Neutrophil (primary cell): ENCODE data around the gene BAD.

ENCODE experiments used
- H3K27ac ChIP-seq: fragments of 200-600 bp; sonication (generic); 2 replicates; pipeline ENCODE4 v1.5.1; 2016; ENCODE audit warnings: mild to moderate bottlenecking, moderate library complexity
- H3K27me3 ChIP-seq: fragments of 200-600 bp; sonication (generic); 2 replicates; pipeline ENCODE4 v1.6.0; 2016; ENCODE audit warnings: mild to moderate bottlenecking
- H3K36me3 ChIP-seq: fragments of 200-600 bp; sonication (generic); 2 replicates; pipeline ENCODE4 v1.5.1; 2017
- H3K4me1 ChIP-seq, 2 experiments: fragments of 200-600 bp in 1 of 2; sonication (generic) in 1 of 2; 1 replicate in 1 of 2; 2 replicates in 1 of 2; pipeline versions ENCODE4 v1.5.1 to v1.6.1; 2013 to 2016; ENCODE audit warnings: low read depth in 1 of 2, low read length in 1 of 2, mild to moderate bottlenecking in 1 of 2, moderate library complexity in 1 of 2; ENCODE audit not compliant: control insufficient read depth in 1 of 2, insufficient read depth in 1 of 2
- H3K4me3 ChIP-seq, 2 experiments: fragments of 200-600 bp in 1 of 2; sonication (generic) in 1 of 2; 1 replicate in 1 of 2; 2 replicates in 1 of 2; pipeline ENCODE4 v1.5.1; 2013 to 2016; ENCODE audit warnings: low read depth in 1 of 2, low read length in 1 of 2, mild to moderate bottlenecking in 1 of 2, moderate library complexity in 1 of 2
- H3K9me3 ChIP-seq: fragments of 200-600 bp; sonication (generic); 2 replicates; pipeline ENCODE4 v1.5.1; 2016
- TF ChIP-seq, protein P1 (sequence below): fragments of 200-600 bp; sonication (generic); IDR thresholded peaks from 2 replicates; pipeline ENCODE4 v1.5.1; 2016; ENCODE audit warnings: antibody characterized with exemption

Gene BAD

DNA sequence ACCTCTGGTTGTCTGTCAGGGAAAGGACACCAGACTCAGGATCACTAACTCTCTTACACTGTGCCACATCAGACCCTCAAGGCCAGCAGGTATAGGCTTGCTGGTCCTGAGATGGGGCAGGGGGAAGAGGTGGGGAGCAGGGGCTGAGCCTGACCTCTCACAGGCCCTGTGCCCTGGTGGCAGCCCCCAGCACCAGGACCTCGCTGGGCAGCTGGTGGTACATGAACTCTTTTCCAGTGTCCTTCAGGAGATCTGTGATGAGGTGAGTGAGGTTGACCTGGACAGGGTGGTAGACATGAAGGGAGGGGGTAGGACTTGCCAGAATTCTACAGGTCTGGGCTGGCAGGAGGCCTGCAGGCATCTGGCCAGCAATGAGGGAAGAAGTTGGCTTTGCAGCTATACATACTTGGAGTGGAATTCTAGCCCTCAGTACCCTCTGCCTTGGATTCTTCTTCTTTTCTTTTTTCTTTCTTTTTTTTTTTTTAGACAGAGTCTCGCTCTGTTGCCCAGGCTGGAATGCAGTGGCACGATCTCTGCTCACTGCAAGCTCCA, 57.0 kb downstream of the BAD start:
- Histone ChIP-seq H3K9me3 (no peaks in the 10 kb centered on the region), H3K27ac (peak overlapping the region; percentile 85), H3K4me1 (peaks cover 56 to 59% of the 10 kb centered on the region in 2 experiments), H3K27me3 (no peaks in the 10 kb centered on the region), H3K36me3 (peaks cover 23% of the 10 kb centered on the region), H3K4me3 (peak overlapping the region; percentile 75 to 84)
- TF ChIP-seq, protein P1, sequence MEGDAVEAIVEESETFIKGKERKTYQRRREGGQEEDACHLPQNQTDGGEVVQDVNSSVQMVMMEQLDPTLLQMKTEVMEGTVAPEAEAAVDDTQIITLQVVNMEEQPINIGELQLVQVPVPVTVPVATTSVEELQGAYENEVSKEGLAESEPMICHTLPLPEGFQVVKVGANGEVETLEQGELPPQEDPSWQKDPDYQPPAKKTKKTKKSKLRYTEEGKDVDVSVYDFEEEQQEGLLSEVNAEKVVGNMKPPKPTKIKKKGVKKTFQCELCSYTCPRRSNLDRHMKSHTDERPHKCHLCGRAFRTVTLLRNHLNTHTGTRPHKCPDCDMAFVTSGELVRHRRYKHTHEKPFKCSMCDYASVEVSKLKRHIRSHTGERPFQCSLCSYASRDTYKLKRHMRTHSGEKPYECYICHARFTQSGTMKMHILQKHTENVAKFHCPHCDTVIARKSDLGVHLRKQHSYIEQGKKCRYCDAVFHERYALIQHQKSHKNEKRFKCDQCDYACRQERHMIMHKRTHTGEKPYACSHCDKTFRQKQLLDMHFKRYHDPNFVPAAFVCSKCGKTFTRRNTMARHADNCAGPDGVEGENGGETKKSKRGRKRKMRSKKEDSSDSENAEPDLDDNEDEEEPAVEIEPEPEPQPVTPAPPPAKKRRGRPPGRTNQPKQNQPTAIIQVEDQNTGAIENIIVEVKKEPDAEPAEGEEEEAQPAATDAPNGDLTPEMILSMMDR, result no peak

DNA sequence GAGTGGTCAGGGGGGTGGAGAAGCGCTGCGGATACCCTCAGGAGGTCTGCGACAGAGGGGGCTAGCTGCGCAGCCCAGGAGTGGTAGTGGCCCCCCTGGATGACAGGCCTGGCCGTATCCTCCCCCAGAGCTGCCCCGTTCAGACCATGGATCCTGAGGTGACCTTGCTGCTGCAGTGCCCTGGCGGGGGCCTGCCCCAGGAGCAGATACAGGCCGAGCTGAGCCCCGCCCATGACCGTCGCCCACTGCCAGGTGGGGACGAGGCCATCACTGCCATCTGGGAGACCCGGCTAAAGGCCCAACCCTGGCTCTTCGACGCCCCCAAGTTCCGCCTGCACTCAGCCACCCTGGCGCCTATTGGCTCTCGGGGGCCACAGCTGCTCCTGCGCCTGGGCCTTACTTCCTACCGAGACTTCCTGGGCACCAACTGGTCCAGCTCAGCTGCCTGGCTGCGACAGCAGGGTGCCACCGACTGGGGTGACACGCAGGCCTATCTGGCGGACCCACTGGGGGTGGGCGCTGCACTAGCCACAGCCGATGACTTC, 57.9 kb downstream of the BAD start:
- H3K4me1 ChIP-seq, result peaks cover 47 to 50% of the 10 kb centered on the region in 2 experiments
- peaks cover 31% of the 10 kb centered on the region for H3K36me3 ChIP-seq
- H3K27me3 ChIP-seq, result no peaks in the 10 kb centered on the region
- peak overlapping the region; percentile 75 to 84 for H3K4me3 ChIP-seq
- H3K9me3 ChIP-seq, result no peaks in the 10 kb centered on the region
- peak overlapping the region; percentile 85 for H3K27ac ChIP-seq
- TF ChIP-seq, protein P1, result no peak

DNA sequence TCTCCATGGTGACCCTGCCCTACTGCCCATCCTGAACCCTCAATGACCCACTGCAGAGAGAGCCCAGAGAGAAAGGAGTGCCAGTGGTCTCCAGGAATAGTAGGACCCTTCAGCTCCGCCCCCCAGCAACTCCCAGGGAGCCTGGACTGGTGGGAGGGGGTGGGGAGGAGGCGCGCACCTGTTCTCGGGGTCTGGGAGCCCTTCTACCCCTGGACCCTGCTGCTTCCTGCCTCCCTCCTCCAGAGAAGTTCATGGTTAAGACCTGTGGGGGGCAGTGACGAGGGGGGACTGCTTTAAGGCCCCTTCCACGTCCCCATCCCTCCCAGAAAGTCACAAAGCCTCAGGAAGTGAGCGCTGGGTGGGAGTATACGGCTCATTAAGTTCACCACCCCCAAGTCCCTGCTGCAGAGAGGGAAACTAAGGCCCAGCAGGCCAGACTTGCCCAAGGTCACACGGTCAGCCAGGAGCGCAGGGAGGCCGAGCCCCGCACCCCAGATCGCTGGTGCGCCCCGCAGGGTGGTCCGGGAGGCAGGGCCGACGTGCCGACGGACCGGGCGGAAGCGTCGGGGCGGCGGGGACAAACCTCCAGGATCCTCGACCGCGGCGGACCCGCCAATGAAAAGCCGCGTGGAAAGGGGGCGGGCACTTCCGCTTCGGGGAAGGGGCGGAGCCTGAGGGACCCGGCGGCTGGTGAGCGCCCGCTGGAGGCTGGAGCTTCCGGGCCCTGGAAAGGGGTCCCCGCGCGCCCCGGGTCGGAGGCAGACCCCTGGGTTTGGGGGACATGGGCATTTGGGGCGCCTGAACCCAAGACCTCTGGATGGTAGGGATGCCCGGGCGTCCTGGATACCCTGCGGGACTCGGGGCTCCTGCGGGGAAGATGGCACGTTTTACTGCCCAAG, 58.6 kb downstream of the BAD start, which contains the start of the genes NUDT22 and TRPT1:
NUDT22 (plus strand) TSS at position 667 of the 899 bp plus-strand sequence. CDS start 379 bp downstream, outside the sequence.
TRPT1 (minus strand) TSS at position 579 of the 899 bp plus-strand sequence; CDS start at position 253, 326 bp downstream.
- TF ChIP-seq, protein P1, result no peak
- Histone ChIP-seq H3K36me3 (peaks cover 38% of the 10 kb centered on the region), H3K4me1 (peaks cover 40 to 43% of the 10 kb centered on the region in 2 experiments), H3K27ac (peak within 1 kb of the TSS; percentile 85), H3K27me3 (no peaks in the 10 kb centered on the region), H3K4me3 (peak within 1 kb of the TSS; percentile 75 to 84), H3K9me3 (no peaks in the 10 kb centered on the region)

DNA sequence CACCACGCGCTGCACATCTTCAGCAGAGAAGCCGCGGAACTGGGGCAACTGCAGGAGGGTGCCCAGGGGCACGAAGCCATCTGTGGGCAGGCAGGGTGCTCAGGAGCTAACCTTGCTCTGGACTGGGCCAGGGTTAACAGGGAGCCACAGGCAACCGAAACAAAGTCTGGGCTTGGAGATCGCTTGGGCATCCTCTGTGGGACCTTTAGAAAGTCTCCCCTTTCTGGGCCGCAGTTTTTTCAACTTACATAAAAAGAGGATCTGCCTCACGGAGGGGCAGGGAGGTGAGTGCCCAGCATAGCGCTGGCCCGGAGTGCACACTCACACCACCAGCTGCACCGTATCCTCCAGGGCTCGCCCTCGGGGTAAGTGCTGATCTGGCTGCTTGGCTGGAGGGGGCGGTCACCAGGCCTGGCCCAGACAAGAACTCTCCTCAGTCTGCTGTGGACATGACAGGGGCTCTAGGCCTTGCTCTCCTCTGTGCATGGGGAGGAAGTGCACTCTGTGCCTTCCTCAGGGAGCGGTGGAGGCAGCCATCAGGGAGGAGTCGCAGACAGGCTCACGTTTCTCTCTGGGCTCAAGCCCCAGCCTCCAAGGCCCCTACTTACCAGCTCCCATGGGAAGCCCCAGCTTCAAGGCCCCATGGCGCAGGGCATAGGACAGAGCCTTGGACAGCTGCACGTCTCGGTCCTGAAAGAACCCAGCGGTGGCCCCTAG, 59.4 kb downstream of the BAD start:
- TF ChIP-seq, protein P1, result no peak
- Histone ChIP-seq H3K36me3 (peaks cover 46% of the 10 kb centered on the region), H3K4me1 (peaks cover 35 to 38% of the 10 kb centered on the region in 2 experiments), H3K4me3 (peak overlapping the region; percentile 75 to 84), H3K27me3 (no peaks in the 10 kb centered on the region), H3K9me3 (no peaks in the 10 kb centered on the region), H3K27ac (peak overlapping the region; percentile 85)
